Cardiac fibroblast (primary cell): ENCODE results near the gene CRYBA1.
"Not testable (repeated sequence)": the region's sequence is repeated elsewhere in the genome, so short reads cannot be mapped to it uniquely, and the experiment has no call there.

ENCODE experiments used
- DNase-seq, 2 donors: peaks; one replicate each; pipeline versions ENCODE4 v3.0.0 to v3.0.0-alpha.2; 2010; ENCODE audit warnings: low read depth in 2 of 2
- H3K4me3 ChIP-seq, 2 donors: replicated peaks in 1 of 2; 1 replicate in 1 of 2; 2 replicates in 1 of 2; pipeline ENCODE4 v1.5.1; 2011; ENCODE audit warnings: low read depth in 2 of 2, low read length in 2 of 2, mild to moderate bottlenecking in 2 of 2, moderate library complexity in 1 of 2
- CTCF ChIP-seq: IDR thresholded peaks from one replicate; pipeline ENCODE4 v1.5.1; 2011; ENCODE audit warnings: low read depth, mild to moderate bottlenecking, low read length, inconsistent platforms

CRYBA1 gene

GRCh38 chr17:29216856-29217255 lies 29.8 kb upstream of the CRYBA1 start:
- no peak for TF ChIP-seq CTCF
- DNase-seq: no peak
- no peak overlapping the region for H3K4me3 ChIP-seq

- no peak overlapping the region for H3K4me3 ChIP-seq
- TF ChIP-seq CTCF: peak; percentile 92
- DNase-seq: peak; percentile 85 to 90
Measured at GRCh38 chr17:29219378-29220047, 27.1 kb upstream of the CRYBA1 start.

GRCh38 chr17:29221338-29221737 lies 25.3 kb upstream of the CRYBA1 start:
- not testable (repeated sequence) for DNase-seq, H3K4me3 ChIP-seq

- TF ChIP-seq CTCF: no peak
- no peak overlapping the region for H3K4me3 ChIP-seq
- no peak for DNase-seq
Measured at GRCh38 chr17:29225396-29225795, 21.3 kb upstream of the CRYBA1 start.

- no peak overlapping the region for H3K4me3 ChIP-seq
- DNase-seq: no peak
- TF ChIP-seq CTCF: no peak
Measured at GRCh38 chr17:29233301-29233700, 13.4 kb upstream of the CRYBA1 start.

- H3K4me3 ChIP-seq: not testable (repeated sequence)
Measured at GRCh38 chr17:29234972-29235371, 11.7 kb upstream of the CRYBA1 start.

GRCh38 chr17:29235904-29236303 lies 10.8 kb upstream of the CRYBA1 start:
- no peak overlapping the region for H3K4me3 ChIP-seq
- TF ChIP-seq CTCF: no peak

More at GRCh38 chr17:29234972-29235371, 11.7 kb upstream of the CRYBA1 start:
- DNase-seq: not testable (repeated sequence)

GRCh38 chr17:29237476-29238132 lies 9.1 kb upstream of the CRYBA1 start:
- H3K4me3 ChIP-seq: no peak overlapping the region
- TF ChIP-seq CTCF: no peak

More at GRCh38 chr17:29235904-29236303, 10.8 kb upstream of the CRYBA1 start:
- no peak for DNase-seq

More at GRCh38 chr17:29237476-29238132, 9.1 kb upstream of the CRYBA1 start:
- peak; percentile 79 to 86 for DNase-seq
